SJCRH30 (cell line): Measurements from ENCODE around the gene USP25. TPM values are rescaled to one million over a fixed set of nuclear protein-coding genes. Genes with fewer than 3 reads are reported as not detected.
"Not testable (repeated sequence)": the region's sequence is repeated elsewhere in the genome, so short reads cannot be mapped to it uniquely, and the experiment has no call there.

Source experiments
- DNase-seq, 2 experiments: peaks; one replicate each; pipeline ENCODE4 v3.0.0-alpha.2; 2015 to 2020
- H3K27ac ChIP-seq: fragments of 250-450 bp; sonication (Bioruptor Pico); 2 replicates; pipeline ENCODE4 v1.5.1; 2020; ENCODE audit warnings: mild to moderate bottlenecking, moderate library complexity
- H3K27me3 ChIP-seq: fragments of 250-450 bp; sonication (Bioruptor Pico); 2 replicates; pipeline ENCODE4 v1.5.1; 2020; ENCODE audit warnings: mild to moderate bottlenecking, moderate library complexity
- H3K36me3 ChIP-seq: fragments of 250-450 bp; sonication (Bioruptor Pico); 2 replicates; pipeline ENCODE4 v1.5.1; 2020; ENCODE audit warnings: mild to moderate bottlenecking, moderate library complexity
- H3K4me1 ChIP-seq: fragments of 250-450 bp; sonication (Bioruptor Pico); 2 replicates; pipeline ENCODE4 v1.5.1; 2020; ENCODE audit warnings: mild to moderate bottlenecking, moderate library complexity
- H3K4me3 ChIP-seq: fragments of 250-450 bp; sonication (Bioruptor Pico); 2 replicates; pipeline ENCODE4 v1.5.1; 2020; ENCODE audit warnings: mild to moderate bottlenecking, moderate library complexity
- H3K9me3 ChIP-seq: fragments of 250-450 bp; sonication (Bioruptor Pico); replicated peaks from 2 replicates; pipeline ENCODE4 v1.5.1; 2020; ENCODE audit warnings: mild to moderate bottlenecking, moderate library complexity
- total RNA-seq: library from RNA; depleted of rRNA; stranded (reverse); fragments of >200 nt; shearing (Covaris generic); gene quantifications from 2 replicates; pipeline ENCODE4 v1.2.3, GENCODE V29; 2014

Gene USP25
- total RNA-seq, 1 experiment from 2014 or later, result 37.6 TPM

GRCh38 chr21:15722591-15723324, 7.0 kb upstream of the USP25 start:
- no peaks in the 10 kb centered on the region for H3K9me3 ChIP-seq
- H3K27ac ChIP-seq, result no peak overlapping the region
- no peaks in the 10 kb centered on the region for H3K4me1 ChIP-seq
- H3K36me3 ChIP-seq, result no peaks in the 10 kb centered on the region
- no peaks in the 10 kb centered on the region for H3K27me3 ChIP-seq
- H3K4me3 ChIP-seq, result no peak overlapping the region
- DNase-seq, result no peak

GRCh38 chr21:15725949-15726348, 3.8 kb upstream of the USP25 start:
- no peak for DNase-seq
- Histone ChIP-seq H3K36me3 (no peaks in the 10 kb centered on the region), H3K4me1 (no peaks in the 10 kb centered on the region; the same call in 1 of the 2 replicates), H3K4me3 (no peak overlapping the region), H3K27me3 (no peaks in the 10 kb centered on the region), H3K27ac (no peak overlapping the region), H3K9me3 (no peaks in the 10 kb centered on the region)

GRCh38 chr21:15728046-15728445, 1.7 kb upstream of the USP25 start:
- H3K4me3 ChIP-seq, result no peak overlapping the region
- H3K4me1 ChIP-seq, result peaks cover 9% of the 10 kb centered on the region
- no peak overlapping the region for H3K27ac ChIP-seq
- no peaks in the 10 kb centered on the region for H3K27me3 ChIP-seq
- H3K36me3 ChIP-seq, result no peaks in the 10 kb centered on the region
- no peak for DNase-seq
- no peaks in the 10 kb centered on the region for H3K9me3 ChIP-seq

GRCh38 chr21:15729346-15729673, 472 bp upstream of the USP25 start:
- Histone ChIP-seq H3K4me1 (peaks cover 9% of the 10 kb centered on the region), H3K4me3 (peak overlapping the region; percentile 97), H3K36me3 (no peaks in the 10 kb centered on the region), H3K27me3 (no peaks in the 10 kb centered on the region), H3K27ac (no peak overlapping the region; the same call in 1 of the 2 replicates), H3K9me3 (no peaks in the 10 kb centered on the region)
- DNase-seq, result no peak

GRCh38 chr21:15730484-15731242, 881 bp downstream of the USP25 start:
- Histone ChIP-seq H3K4me3 (peak overlapping the region; percentile 97), H3K9me3 (no peaks in the 10 kb centered on the region), H3K27ac (peak overlapping the region; percentile 67), H3K4me1 (peaks cover 9% of the 10 kb centered on the region), H3K27me3 (no peaks in the 10 kb centered on the region), H3K36me3 (no peaks in the 10 kb centered on the region)
- no peak for DNase-seq

DNA sequence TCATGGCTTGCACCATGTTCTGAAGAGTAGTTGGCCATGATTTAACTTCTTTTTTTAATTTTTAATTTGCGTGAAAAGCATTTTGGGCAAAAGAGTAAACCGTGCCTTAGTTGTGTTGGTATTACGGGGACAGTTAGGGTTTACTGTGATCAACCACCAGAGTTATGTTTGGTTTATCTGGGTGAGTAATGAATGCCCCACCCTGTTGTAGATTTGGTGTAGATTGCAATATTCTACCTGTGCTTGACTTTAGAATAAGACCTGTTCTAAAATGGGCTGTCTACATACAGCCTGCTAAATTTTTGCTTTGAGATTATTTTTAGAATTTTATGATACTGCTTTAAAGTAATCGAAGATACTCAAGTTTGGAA, 1.4 kb downstream of the USP25 start:
- Histone ChIP-seq H3K4me3 (peak overlapping the region; percentile 97), H3K4me1 (peaks cover 9% of the 10 kb centered on the region), H3K36me3 (no peaks in the 10 kb centered on the region), H3K27me3 (no peaks in the 10 kb centered on the region), H3K9me3 (no peaks in the 10 kb centered on the region), H3K27ac (peak overlapping the region; percentile 67; the same call in 1 of the 2 replicates)
- DNase-seq, result peak in 1 of 2 experiments; percentile 33

- Histone ChIP-seq H3K36me3 (peaks cover 3% of the 10 kb centered on the region; the same call in 1 of the 2 replicates), H3K27me3 (no peaks in the 10 kb centered on the region), H3K4me1 (peaks cover 9% of the 10 kb centered on the region), H3K4me3 (peak overlapping the region; percentile 97), H3K27ac (no peak overlapping the region), H3K9me3 (no peaks in the 10 kb centered on the region)
- DNase-seq, result peak in 1 of 2 experiments; percentile 30
Observed at GRCh38 chr21:15732290-15732995, 2.7 kb downstream of the USP25 start.

DNA sequence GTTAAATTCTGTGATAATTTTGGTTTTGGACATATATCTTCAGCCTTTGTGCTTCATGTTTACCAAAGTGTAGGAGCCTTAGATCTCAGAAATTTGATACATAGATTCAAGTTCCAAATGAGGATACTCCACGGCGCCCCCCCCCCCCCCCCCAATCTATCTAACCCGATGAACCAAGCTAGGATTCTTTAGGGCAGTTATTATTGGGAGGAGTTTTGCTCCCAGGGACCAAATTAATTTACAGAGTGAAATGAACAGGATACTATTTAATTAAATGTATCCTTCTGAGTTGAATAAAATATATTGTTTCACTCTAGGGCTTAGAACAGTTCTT, 3.2 kb downstream of the USP25 start:
- DNase-seq, result no peak
- Histone ChIP-seq H3K4me1 (peaks cover 9% of the 10 kb centered on the region), H3K36me3 (peaks cover 3% of the 10 kb centered on the region; the same call in 1 of the 2 replicates), H3K4me3 (no peak overlapping the region), H3K9me3 (0 out of 2 replicates have a peak, but pooled peaks cover 2% of the 10 kb centered on the region), H3K27ac (no peak overlapping the region), H3K27me3 (no peaks in the 10 kb centered on the region)

- no peak for DNase-seq
- H3K36me3 ChIP-seq, result peaks cover 3% of the 10 kb centered on the region; the same call in 1 of the 2 replicates
- no peak overlapping the region for H3K27ac ChIP-seq
- H3K4me3 ChIP-seq, result no peak overlapping the region
- 0 out of 2 replicates have a peak, but pooled peaks cover 2% of the 10 kb centered on the region for H3K9me3 ChIP-seq
- peaks cover 9% of the 10 kb centered on the region for H3K4me1 ChIP-seq
- no peaks in the 10 kb centered on the region for H3K27me3 ChIP-seq
Observed at GRCh38 chr21:15735409-15735808, 5.6 kb downstream of the USP25 start.

- H3K4me3 ChIP-seq, DNase-seq, H3K4me1 ChIP-seq, H3K27me3 ChIP-seq, H3K9me3 ChIP-seq, H3K36me3 ChIP-seq, H3K27ac ChIP-seq: not testable (repeated sequence)
Observed at GRCh38 chr21:15735931-15736330, 6.1 kb downstream of the USP25 start.

- H3K36me3 ChIP-seq, result peaks cover 16% of the 10 kb centered on the region
- not testable (repeated sequence) for H3K27ac ChIP-seq, DNase-seq, H3K4me3 ChIP-seq, H3K27me3 ChIP-seq, H3K4me1 ChIP-seq, H3K9me3 ChIP-seq
Observed at GRCh38 chr21:15738779-15739178, 9.0 kb downstream of the USP25 start.

GRCh38 chr21:15740383-15740782, 10.6 kb downstream of the USP25 start:
- Histone ChIP-seq H3K9me3 (0 out of 2 replicates have a peak, but pooled peaks cover 2% of the 10 kb centered on the region), H3K36me3 (peaks cover 16% of the 10 kb centered on the region), H3K27me3 (no peaks in the 10 kb centered on the region), H3K27ac (no peak overlapping the region), H3K4me1 (no peaks in the 10 kb centered on the region; the same call in 1 of the 2 replicates), H3K4me3 (no peak overlapping the region)
- DNase-seq, result no peak

GRCh38 chr21:15741510-15741909, 11.7 kb downstream of the USP25 start:
- DNase-seq, result no peak
- H3K4me1 ChIP-seq, result no peaks in the 10 kb centered on the region; the same call in 1 of the 2 replicates
- H3K36me3 ChIP-seq, result peaks cover 14% of the 10 kb centered on the region
- no peak overlapping the region for H3K4me3 ChIP-seq
- peaks cover 2% of the 10 kb centered on the region; the same call in 1 of the 2 replicates for H3K9me3 ChIP-seq
- H3K27me3 ChIP-seq, result no peaks in the 10 kb centered on the region
- no peak overlapping the region for H3K27ac ChIP-seq

DNA sequence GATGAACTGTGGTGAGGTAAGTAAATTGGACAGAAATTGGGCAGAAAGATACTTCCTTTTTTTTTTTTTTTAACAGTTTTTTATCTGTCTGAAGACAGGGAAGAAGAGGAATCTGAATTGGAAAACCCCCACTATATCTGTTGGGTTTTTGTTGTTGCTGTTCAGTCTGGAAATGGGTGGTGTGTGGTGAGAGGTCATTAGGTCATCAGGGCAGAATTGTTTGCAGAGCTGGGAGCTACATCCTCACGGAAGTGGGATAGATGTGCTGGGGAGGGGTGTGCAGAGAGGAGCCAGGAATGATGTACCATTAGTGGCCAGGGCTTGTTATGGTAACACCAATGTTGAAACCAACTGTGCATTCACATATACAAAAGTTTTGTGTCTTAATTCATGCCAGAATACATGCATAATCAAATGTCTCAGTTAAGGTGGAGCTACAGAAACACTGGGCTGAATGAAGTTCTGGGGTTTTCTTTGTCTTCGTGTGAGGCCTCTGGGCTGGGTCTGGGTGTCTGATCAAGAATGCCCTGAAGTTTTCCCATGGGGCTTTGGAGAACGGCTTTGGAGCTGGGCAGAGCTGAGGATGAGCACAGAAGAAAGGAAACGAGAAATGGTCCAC, 12.4 kb downstream of the USP25 start:
- H3K4me1 ChIP-seq, result no peaks in the 10 kb centered on the region; the same call in 1 of the 2 replicates
- H3K27ac ChIP-seq, result no peak overlapping the region
- peaks cover 2% of the 10 kb centered on the region; the same call in 1 of the 2 replicates for H3K9me3 ChIP-seq
- H3K36me3 ChIP-seq, result peaks cover 13% of the 10 kb centered on the region; the same call in 1 of the 2 replicates
- DNase-seq, result no peak
- H3K4me3 ChIP-seq, result no peak overlapping the region
- no peaks in the 10 kb centered on the region for H3K27me3 ChIP-seq
